HepG2 (cell line): ENCODE measurements around the gene ADGRF1. TPM values are rescaled to one million over a fixed set of nuclear protein-coding genes. Genes with fewer than 3 reads are reported as not detected.
A peak's percentile ranks its signal among the peaks of the same experiment; 100 is the strongest.

Experiments
- ESRRA ChIP-seq: sonication (generic); formaldehyde crosslinking; IDR thresholded peaks from 2 replicates; pipeline ENCODE4 v1.5.1; 2020; ENCODE audit warnings: mild to moderate bottlenecking, low read depth, missing genetic modification reagents
- FOSL2 ChIP-seq: sonication (generic); formaldehyde crosslinking; IDR thresholded peaks from 2 replicates; pipeline ENCODE4 v1.4.0; 2020; ENCODE audit warnings: missing genetic modification reagents
- FOXM1 ChIP-seq: sonication (generic); formaldehyde crosslinking; IDR thresholded peaks from 2 replicates; pipeline ENCODE4 v1.5.0; 2020; ENCODE audit warnings: missing genetic modification reagents
- GATA4 ChIP-seq: sonication (generic); IDR thresholded peaks from 2 replicates; pipeline ENCODE4 v1.6.1; 2016; ENCODE audit warnings: antibody characterized with exemption, low read depth, borderline replicate concordance
- MED1 ChIP-seq: sonication (generic); formaldehyde crosslinking; IDR thresholded peaks from 2 replicates; pipeline ENCODE4 v1.4.0; 2020; ENCODE audit warnings: missing genetic modification reagents
- MEIS2 ChIP-seq: sonication (generic); formaldehyde crosslinking; IDR thresholded peaks from 2 replicates; pipeline ENCODE4 v1.9.0; 2021; ENCODE audit warnings: mild to moderate bottlenecking, missing genetic modification reagents
- NFIC ChIP-seq: IDR thresholded peaks from 2 replicates; pipeline ENCODE4 v1.6.1; 2012; ENCODE audit warnings: mild to moderate bottlenecking, low read length, inconsistent platforms
- PAF1 ChIP-seq: IDR thresholded peaks from 2 replicates; pipeline ENCODE4 v1.6.1; 2016; ENCODE audit warnings: missing genetic modification reagents, missing compliant biosample characterization
- SALL1 ChIP-seq: sonication (generic); formaldehyde crosslinking; IDR thresholded peaks from 2 replicates; pipeline ENCODE4 v1.8.0; 2022; ENCODE audit warnings: mild to moderate bottlenecking, missing genetic modification reagents
- SIX1 ChIP-seq: sonication (generic); formaldehyde crosslinking; IDR thresholded peaks from 2 replicates; pipeline ENCODE4 v1.4.0; 2020; ENCODE audit warnings: missing genetic modification reagents, borderline replicate concordance
- SMC3 ChIP-seq: IDR thresholded peaks from 2 replicates; pipeline ENCODE4 v1.6.1; 2011; ENCODE audit warnings: low read length, improper control_type of control experiment
- SOX13 ChIP-seq, 3 experiments: fragments of 450-650 bp in 1 of 3; sonication (generic) in 1 of 3; formaldehyde crosslinking in 1 of 3; IDR thresholded peaks in 2 of 3; conservative IDR thresholded peaks in 1 of 3; 2 replicates each; pipeline versions ENCODE4 v1.5.0 to v1.6.1; 2016 to 2020; ENCODE audit warnings: antibody characterized with exemption in 1 of 3, mild to moderate bottlenecking in 1 of 3, missing compliant biosample characterization in 1 of 3, missing genetic modification reagents in 1 of 3, moderate library complexity in 1 of 3
- TP53 ChIP-seq: sonication (generic); formaldehyde crosslinking; conservative IDR thresholded peaks from 2 replicates; pipeline ENCODE4 v1.4.0; 2020; ENCODE audit warnings: missing genetic modification reagents
- TRIM24 ChIP-seq: sonication (generic); formaldehyde crosslinking; IDR thresholded peaks from 2 replicates; pipeline ENCODE4 v1.8.0; 2022; ENCODE audit warnings: mild to moderate bottlenecking, missing genetic modification reagents
- YY1 ChIP-seq: IDR thresholded peaks from 2 replicates; pipeline ENCODE4 v1.6.1; 2011; ENCODE audit warnings: low read length, low read depth, moderate library complexity, mild to moderate bottlenecking; ENCODE audit not compliant: insufficient read depth, insufficient replicate concordance
- ZFP1 ChIP-seq: IDR thresholded peaks from 2 replicates; pipeline ENCODE4 v1.6.1; 2016
- ZNF34 ChIP-seq: sonication (generic); formaldehyde crosslinking; IDR thresholded peaks from 2 replicates; pipeline ENCODE4 v1.4.0; 2020; ENCODE audit warnings: mild to moderate bottlenecking, missing genetic modification reagents, borderline replicate concordance
- ZNF589 ChIP-seq: sonication (generic); formaldehyde crosslinking; conservative IDR thresholded peaks from 2 replicates; pipeline ENCODE4 v1.8.0; 2022; ENCODE audit warnings: mild to moderate bottlenecking, moderate library complexity, missing genetic modification reagents
- ZNF878 ChIP-seq: sonication (generic); formaldehyde crosslinking; IDR thresholded peaks from 2 replicates; pipeline ENCODE4 v1.8.1; 2023; ENCODE audit warnings: mild to moderate bottlenecking, missing genetic modification reagents, moderate library complexity
- polyA plus RNA-seq, 8 experiments: library from polyadenylated mRNA; depleted of rRNA in 3 of 8; stranded (reverse) in 7 of 8; unstranded in 1 of 8; fragments of >200 nt; fragmentation: Illumina TruSeq in 4 of 8; extraction: Trizol in 4 of 8; gene quantifications; 2 replicates each; pipeline versions ENCODE4 v1.2.1 to v1.2.3, GENCODE V29; 2011 to 2016; ENCODE audit warnings: low read depth in 4 of 8, missing spikeins in 1 of 8, mixed read lengths in 1 of 8; ENCODE audit not compliant: insufficient read depth in 1 of 8
- total RNA-seq, 5 experiments: library from RNA; depleted of rRNA; stranded (reverse); fragments of >200 nt; fragmentation: Illumina TruSeq; extraction: Trizol; gene quantifications; 2 replicates each; pipeline ENCODE4 v1.2.3, GENCODE V29; 2016; ENCODE audit warnings: low read depth in 1 of 5
- TF ChIP-seq, protein P1 (sequence below), 2 experiments: sonication (generic) in 1 of 2; formaldehyde crosslinking in 1 of 2; IDR thresholded peaks; 2 replicates each; pipeline versions ENCODE4 v1.6.1 to v1.9.0; 2014 to 2022; ENCODE audit warnings: antibody characterized with exemption in 1 of 2, borderline replicate concordance in 1 of 2, inconsistent platforms in 1 of 2, low read depth in 1 of 2, missing genetic modification reagents in 1 of 2
- TF ChIP-seq, protein P2 (sequence below): sonication (generic); formaldehyde crosslinking; IDR thresholded peaks from 2 replicates; pipeline ENCODE4 v1.4.0; 2020; ENCODE audit warnings: missing genetic modification reagents

Gene ADGRF1
- total and polyA plus RNA-seq, 2 of the 13 experiments (the other 11 are each of a cell fraction or from before 2014, with no cell fraction given): not detected

GRCh38 chr6:47076422-47077344 lies 34.6 kb upstream of the ADGRF1 start (continued):
- TF ChIP-seq SIX1 (CRISPR knock-in tag) (peak; percentile 77; the same call in 1 of the 2 replicates), ZFP1 (CRISPR knock-in tag) (0 out of 2 replicates have a peak, but pooled peaks have one; percentile 28), TP53 (CRISPR knock-in tag) (peak; percentile 82; the same call in 1 of the 2 replicates), FOSL2 (CRISPR knock-in tag) (peak; percentile 94), GATA4 (peak; percentile 86; the same call in 1 of the 2 replicates), TRIM24 (CRISPR knock-in tag) (no peak), FOXM1 (CRISPR knock-in tag) (no peak), SALL1 (CRISPR knock-in tag) (peak; percentile 96), MEIS2 (CRISPR knock-in tag) (peak; percentile 68), YY1 (no peak), NFIC (peak; percentile 98), ESRRA (CRISPR knock-in tag) (peak; percentile 100), MED1 (peak; percentile 98), ZNF589 (peak; percentile 56; the same call in 1 of the 2 replicates), PAF1 (no peak), ZNF878 (CRISPR knock-in tag) (peak; percentile 90; the same call in 1 of the 2 replicates), ZNF34 (CRISPR knock-in tag) (no peak), SMC3 (peak; percentile 54), SOX13 (IDR thresholded peaks at IDR 0.05) (peak; percentile 94), SOX13 (CRISPR knock-in tag; conservative IDR thresholded peaks at IDR 0.05 in 1 of 2, IDR thresholded peaks at IDR 0.05 in 1 of 2) (peak in 1 of 2 experiments; percentile 99; a peak in 2 of 4 replicates)
- TF ChIP-seq, protein P1, sequence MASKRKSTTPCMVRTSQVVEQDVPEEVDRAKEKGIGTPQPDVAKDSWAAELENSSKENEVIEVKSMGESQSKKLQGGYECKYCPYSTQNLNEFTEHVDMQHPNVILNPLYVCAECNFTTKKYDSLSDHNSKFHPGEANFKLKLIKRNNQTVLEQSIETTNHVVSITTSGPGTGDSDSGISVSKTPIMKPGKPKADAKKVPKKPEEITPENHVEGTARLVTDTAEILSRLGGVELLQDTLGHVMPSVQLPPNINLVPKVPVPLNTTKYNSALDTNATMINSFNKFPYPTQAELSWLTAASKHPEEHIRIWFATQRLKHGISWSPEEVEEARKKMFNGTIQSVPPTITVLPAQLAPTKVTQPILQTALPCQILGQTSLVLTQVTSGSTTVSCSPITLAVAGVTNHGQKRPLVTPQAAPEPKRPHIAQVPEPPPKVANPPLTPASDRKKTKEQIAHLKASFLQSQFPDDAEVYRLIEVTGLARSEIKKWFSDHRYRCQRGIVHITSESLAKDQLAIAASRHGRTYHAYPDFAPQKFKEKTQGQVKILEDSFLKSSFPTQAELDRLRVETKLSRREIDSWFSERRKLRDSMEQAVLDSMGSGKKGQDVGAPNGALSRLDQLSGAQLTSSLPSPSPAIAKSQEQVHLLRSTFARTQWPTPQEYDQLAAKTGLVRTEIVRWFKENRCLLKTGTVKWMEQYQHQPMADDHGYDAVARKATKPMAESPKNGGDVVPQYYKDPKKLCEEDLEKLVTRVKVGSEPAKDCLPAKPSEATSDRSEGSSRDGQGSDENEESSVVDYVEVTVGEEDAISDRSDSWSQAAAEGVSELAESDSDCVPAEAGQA (IDR thresholded peaks at IDR 0.05; ENCODE audit: low read depth): peak; percentile 69; the same call in 1 of the 2 replicates
- TF ChIP-seq, protein P1 (CRISPR knock-in tag; IDR thresholded peaks at IDR 0.05; ENCODE audit: borderline replicate concordance): no peak
- TF ChIP-seq, protein P2, sequence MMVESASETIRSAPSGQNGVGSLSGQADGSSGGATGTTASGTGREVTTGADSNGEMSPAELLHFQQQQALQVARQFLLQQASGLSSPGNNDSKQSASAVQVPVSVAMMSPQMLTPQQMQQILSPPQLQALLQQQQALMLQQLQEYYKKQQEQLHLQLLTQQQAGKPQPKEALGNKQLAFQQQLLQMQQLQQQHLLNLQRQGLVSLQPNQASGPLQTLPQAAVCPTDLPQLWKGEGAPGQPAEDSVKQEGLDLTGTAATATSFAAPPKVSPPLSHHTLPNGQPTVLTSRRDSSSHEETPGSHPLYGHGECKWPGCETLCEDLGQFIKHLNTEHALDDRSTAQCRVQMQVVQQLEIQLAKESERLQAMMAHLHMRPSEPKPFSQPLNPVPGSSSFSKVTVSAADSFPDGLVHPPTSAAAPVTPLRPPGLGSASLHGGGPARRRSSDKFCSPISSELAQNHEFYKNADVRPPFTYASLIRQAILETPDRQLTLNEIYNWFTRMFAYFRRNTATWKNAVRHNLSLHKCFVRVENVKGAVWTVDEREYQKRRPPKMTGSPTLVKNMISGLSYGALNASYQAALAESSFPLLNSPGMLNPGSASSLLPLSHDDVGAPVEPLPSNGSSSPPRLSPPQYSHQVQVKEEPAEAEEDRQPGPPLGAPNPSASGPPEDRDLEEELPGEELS (CRISPR knock-in tag): peak; percentile 97
